DMS153 (cell line): ENCODE measurements around the gene ZSCAN30.

ENCODE experiments used
- DNase-seq: peaks from one replicate; lab custom pipeline; 2025; lab: John Stamatoyannopoulos, UW

Gene ZSCAN30

GRCh38 chr18:35278969-35279368 is 11.1 kb downstream of the ZSCAN30 start:
- no peak for DNase-seq

- no peak for DNase-seq
Observed at GRCh38 chr18:35278085-35278484, 11.9 kb downstream of the ZSCAN30 start.

GRCh38 chr18:35277633-35278032 is 12.4 kb downstream of the ZSCAN30 start:
- no peak for DNase-seq

DNA sequence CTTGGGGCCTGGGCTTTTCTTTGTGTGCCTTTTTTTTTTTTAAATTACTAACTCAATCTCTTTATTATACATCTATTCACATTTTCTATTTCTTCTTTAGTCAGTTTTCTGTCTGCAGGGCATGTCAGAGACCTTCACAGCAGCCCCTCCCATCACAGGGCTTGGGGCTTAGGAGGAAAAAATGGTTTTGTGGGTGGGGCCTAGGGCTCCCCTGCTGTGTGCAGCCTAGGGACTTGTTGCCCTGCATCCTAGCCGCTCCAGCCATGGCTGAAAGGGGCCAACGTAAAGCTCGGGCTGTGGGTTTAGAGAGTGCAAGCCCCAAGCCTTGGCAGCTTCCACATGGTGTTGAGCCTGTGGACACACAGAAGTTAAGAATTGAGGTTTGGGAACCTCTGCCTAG is 13.8 kb downstream of the ZSCAN30 start:
- no peak for DNase-seq

DNA sequence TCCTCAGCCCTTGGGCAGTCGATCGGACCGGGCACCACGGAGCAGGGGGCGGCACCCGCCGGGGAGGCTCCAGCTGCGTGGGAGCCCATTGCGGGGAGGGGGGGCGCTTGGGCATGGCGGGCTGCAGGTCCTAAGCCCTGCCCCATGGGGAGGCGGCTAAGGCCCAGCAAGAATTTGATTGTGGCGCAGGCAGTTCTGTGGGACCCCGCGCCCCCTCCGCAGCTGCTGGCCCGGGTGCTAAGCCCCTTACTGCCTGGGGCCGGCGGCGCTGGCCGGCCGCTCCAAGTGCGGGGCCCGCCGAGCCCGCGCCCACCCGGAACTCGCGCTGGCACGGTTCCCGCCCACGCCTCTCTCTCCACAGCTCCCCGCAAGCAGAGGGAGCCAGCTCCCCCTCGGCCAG is 18.4 kb downstream of the ZSCAN30 start:
- no peak for DNase-seq

DNA sequence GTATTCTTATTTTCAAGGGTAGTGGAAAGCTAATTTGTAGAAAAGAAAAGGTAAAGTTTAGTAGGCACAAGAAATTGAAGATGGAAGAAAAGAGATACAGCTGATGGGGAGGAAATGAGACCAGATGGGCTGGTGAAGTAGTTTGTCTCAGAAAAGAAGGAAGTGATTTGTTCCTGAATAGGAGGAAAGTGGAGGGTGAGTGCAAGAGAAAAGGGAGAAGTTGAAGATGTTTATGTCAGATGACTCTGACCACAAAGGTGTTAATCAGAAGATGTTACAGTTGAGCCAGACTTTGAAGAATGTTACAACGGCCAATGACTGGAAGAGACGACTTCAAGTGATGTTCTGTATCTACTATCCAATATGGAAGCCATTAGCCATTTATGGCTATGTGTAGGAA is 21.2 kb downstream of the ZSCAN30 start:
- DNase-seq = no peak

DNA sequence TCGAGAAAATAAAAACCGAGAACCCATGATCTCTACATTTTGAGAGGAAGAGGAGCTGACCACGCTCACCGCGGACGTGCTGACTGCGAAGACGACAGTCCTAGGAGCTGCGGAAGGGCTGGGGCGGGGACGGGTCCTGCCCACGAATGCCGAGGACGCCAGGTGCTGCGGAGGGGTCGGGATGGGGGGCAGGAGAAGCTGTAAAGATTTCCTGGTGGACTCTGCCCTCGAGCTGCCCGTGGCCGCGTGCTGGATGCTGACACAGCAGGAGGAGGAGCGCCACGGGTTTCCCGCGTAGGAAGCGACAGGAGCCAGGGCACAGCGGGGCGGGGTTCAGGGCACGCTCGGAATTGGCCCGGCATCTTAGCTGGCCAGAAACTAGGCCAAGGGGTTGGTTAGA is 22.2 kb downstream of the ZSCAN30 start:
- DNase-seq = peak; percentile 5

GRCh38 chr18:35267161-35267651 is 22.8 kb downstream of the ZSCAN30 start:
- peak; percentile 70 for DNase-seq

- DNase-seq = no peak
Observed at GRCh38 chr18:35264409-35264808, 25.6 kb downstream of the ZSCAN30 start.

GRCh38 chr18:35256947-35257346 is 33.1 kb downstream of the ZSCAN30 start:
- no peak for DNase-seq

- no peak for DNase-seq
Observed at GRCh38 chr18:35253655-35254287, 36.3 kb downstream of the ZSCAN30 start.

GRCh38 chr18:35252466-35252865 is 37.6 kb downstream of the ZSCAN30 start:
- no peak for DNase-seq

DNA sequence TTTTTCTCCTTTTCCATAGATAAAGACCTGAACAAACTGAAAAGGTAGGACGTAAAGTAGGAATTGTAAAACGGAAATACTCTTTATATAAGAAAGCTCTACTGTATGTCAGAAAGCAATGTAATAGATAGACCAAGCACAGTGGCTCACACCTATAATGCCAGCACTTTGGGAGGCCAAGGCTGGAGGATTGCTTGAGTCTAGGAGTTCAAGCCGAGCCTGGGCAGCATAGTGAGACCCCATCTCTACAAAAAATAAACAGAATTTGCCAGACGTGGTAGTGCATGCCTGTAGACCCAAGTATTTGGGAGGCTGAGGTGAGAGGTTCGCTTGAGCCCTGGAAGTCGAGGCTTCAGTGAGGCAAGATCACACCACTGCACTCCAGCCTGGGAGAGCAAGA is 41.6 kb downstream of the ZSCAN30 start:
- no peak for DNase-seq

DNA sequence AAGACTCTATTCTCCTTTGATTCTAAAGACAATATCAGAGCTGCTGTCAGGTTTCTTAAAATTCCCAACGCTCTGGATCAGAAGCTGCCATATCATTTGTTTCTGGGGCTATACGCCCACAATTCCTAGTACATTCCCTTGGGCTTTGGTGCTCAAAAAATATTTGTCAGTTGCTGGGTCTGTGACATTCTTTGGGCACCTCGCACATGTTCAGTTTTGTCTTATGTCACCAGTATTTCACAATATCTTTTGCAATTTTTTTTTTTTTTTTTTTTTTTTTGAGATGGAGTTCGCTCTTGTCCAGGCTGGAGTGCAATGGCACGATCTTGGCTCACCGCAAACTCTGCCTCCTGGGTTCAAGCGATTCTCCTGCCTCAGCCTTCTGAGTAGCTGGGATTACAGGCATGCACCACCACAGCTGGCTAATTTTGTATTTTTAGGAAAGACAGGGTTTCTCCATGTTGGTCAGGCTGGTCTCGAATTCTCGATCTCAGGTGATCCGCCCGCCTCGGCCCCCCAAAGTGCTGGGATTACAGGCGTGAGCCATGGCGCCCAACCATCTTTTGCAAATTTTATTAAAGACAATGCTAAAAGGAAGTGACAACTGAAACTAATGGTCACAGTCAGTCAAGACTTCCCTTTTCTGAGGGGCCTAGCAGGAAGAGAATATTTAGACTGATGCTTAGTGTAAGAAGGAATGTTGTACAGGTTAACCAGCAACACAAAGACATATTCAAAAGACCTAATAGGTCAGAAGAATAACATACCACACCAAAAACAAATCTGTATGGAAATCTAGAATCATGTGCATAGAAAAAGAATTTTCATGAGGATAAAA is 42.4 kb downstream of the ZSCAN30 start:
- DNase-seq = no peak

DNA sequence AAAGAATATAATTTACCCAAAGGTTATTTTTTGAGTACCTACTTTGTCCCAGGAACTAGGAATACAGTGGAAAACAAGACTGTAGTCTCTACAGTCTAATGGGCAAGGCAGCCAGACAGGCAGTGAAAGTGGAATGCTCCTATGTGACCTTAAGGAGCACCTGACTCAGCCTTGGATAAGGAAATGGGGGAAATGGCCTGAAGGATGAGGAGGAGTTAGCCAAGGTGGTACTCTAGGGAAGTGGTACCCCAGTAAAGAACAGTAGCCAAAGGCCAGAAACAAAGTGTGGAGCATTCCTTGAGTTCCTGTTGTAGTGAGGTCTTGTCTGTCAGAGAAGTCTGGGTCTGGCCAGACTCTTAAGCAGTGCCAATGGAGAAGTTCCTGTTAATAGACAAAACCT is 43.2 kb downstream of the ZSCAN30 start:
- DNase-seq = no peak

- no peak for DNase-seq
Observed at GRCh38 chr18:35245719-35246317, 44.2 kb downstream of the ZSCAN30 start.

DNA sequence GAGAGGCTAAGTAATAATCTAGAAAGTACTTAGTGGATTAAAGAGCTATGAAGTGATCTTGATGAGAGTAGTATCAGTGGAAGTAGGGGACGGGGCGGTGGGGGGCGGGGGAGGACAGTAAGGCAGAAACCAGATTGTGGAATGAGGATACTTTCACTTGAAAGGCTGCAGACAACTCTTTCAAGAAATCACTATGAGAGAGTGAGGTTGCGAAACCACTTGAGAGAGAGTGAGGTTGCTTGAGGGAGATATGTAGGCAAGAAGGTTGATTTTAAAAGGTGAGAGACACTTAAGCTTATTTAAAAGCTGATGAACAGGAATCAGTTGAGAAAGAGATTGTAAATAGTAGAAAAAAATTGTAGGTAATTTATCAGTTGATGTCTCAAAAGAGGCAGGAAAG is 45.4 kb downstream of the ZSCAN30 start:
- DNase-seq = no peak

DNA sequence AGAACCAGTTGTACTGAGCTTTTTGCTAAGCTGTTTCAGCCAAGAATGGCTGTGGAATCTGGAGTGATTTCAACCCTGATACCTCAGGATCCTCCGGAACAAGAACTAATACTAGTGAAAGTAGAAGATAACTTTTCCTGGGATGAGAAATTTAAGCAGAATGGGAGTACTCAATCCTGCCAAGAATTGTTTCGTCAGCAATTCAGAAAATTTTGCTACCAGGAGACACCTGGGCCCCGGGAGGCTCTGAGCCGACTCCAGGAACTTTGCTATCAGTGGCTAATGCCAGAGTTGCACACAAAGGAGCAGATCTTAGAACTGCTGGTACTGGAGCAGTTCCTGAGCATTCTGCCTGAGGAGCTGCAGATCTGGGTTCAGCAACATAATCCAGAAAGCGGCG is 47.6 kb downstream of the ZSCAN30 start:
- no peak for DNase-seq

- no peak for DNase-seq
Observed at GRCh38 chr18:35241448-35241804, 48.6 kb downstream of the ZSCAN30 start.

DNA sequence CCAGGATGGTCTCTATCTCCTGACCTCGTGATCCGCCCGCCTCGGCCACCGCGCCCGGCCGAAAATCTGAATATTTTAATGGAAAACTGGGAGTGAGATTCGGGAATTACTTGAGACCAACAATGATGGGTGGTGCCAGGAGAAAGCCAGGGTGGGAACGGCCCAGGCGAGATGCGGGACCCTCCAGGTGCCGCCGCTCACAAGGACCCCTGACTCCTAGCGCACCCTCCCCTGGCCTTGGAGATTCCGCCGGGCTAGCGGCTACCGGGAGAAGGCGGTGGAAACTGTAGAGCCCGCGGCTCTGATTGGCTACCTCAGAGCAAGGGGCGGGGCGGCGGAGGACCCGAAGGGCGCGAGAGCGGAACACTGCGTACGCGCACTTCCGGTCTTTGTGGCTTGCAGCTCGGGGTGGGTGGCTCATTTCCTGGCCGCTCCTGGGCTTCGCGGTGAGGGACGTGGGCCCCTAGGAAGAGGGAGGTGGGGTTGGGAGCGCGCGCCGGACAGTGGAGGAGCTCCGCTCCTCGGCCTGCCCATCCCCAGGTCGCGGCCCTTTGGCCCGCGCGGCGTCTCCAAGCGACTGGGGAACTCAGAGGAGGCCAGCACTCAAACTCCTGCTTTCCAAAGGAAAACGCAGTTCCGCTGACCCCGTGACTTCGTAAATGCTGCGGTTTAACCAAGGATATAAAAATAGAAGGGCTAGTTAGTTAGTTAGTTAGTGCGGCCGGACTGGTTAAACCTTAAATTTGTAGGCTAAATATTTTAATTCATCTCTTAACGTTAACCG is 49.2 kb downstream of the ZSCAN30 start, which contains the start of gene ZNF397:
TSS of gene ZNF397 (plus strand) at position 371 of the 784 bp plus-strand sequence. CDS start 1,437 bp downstream, outside the sequence.
- DNase-seq = peak; percentile 95

DNA sequence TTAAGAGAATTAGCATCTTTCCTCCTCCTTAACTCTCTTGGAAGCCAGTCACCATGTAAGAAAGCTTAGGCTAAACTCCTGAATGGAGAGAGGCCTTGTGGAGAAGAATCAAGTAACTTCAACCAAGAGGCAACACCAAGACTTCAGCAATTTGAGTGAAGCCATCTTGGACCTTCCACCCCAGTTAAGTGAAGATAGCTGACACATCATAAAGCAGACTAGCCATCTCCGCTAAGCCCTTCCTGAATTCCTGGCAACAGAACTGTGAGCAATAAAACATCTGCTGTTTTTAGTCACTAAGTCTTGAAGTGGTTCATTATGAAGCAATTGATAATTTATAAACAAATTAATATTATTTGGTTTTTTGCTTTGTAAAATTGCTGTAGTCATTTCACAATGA is 50.7 kb downstream of the ZSCAN30 start:
- peak; percentile 4 for DNase-seq
